IPS DF 4.7 (cell line): ENCODE data around the gene TPCN2.

ENCODE experiments used
- DNase-seq: peaks from one replicate; pipeline ENCODE4 v3.0.0-alpha.2; 2013; ENCODE audit warnings: low spot score; ENCODE audit errors: extremely low read depth

Gene TPCN2

DNA sequence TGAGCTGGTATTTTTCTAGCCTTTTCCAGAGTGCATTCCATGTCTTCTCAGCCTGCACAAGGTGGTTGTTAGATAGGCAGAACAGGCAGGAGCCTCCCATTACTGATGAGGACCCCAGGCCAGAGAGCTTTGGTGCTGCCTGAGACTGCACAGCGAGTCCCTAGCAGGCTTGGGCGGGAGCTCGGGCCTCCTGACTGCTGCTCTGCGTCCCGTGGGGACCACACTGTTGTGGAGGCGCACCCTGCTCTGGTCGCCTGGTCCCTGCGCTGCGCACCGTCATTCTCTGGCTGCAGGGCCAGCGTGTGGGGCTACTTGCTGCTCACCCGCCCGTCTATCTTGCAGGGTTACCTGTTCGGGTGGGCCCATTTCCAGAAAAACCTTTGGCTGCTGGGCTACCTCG lies 8.5 kb downstream of the TPCN2 start:
- no peak for DNase-seq

- no peak for DNase-seq
Observed at GRCh38 chr11:69057801-69058200, 9.1 kb downstream of the TPCN2 start.

- no peak for DNase-seq
Observed at GRCh38 chr11:69058511-69059270, 10.0 kb downstream of the TPCN2 start.

DNA sequence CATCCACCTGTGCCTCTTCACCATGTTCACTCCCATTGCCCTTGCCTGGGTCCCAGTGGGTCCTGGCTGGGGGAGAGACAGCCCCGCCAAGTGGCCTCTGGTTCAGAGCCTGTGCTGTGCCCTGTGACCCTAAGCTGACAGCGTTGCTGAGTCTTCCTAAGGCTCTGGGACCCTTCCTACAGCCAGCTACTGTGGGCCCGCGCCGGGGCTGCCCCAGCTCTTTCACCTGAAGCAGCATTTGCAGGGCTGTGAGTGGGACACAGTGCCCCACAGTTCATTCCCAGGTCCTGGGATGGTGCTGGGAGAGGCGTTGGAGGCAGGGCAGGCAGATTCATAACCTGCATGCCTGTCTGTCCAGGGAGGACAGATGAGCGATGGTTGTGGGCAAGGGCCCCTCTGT lies 10.7 kb downstream of the TPCN2 start:
- DNase-seq, result no peak

DNA sequence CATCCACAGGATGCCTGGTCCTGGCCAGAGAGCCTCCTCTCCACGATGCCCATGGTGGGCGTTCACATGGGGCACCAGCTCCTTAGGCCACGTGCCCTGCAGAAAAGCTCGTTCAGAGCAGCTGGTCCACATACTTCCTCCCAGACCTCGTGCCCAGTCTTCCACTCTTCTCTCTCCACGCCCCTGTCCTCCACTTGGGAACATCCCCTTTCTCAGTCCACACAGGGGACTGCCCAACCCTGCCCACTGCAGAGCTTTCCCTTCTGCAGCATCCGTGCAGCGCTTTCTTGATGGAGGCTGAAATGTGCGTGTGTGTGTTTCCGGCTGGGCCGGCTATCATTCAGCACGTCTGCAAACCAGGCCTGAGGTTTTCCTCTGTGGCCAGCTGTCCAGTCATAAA lies 11.3 kb downstream of the TPCN2 start:
- DNase-seq, result no peak

DNA sequence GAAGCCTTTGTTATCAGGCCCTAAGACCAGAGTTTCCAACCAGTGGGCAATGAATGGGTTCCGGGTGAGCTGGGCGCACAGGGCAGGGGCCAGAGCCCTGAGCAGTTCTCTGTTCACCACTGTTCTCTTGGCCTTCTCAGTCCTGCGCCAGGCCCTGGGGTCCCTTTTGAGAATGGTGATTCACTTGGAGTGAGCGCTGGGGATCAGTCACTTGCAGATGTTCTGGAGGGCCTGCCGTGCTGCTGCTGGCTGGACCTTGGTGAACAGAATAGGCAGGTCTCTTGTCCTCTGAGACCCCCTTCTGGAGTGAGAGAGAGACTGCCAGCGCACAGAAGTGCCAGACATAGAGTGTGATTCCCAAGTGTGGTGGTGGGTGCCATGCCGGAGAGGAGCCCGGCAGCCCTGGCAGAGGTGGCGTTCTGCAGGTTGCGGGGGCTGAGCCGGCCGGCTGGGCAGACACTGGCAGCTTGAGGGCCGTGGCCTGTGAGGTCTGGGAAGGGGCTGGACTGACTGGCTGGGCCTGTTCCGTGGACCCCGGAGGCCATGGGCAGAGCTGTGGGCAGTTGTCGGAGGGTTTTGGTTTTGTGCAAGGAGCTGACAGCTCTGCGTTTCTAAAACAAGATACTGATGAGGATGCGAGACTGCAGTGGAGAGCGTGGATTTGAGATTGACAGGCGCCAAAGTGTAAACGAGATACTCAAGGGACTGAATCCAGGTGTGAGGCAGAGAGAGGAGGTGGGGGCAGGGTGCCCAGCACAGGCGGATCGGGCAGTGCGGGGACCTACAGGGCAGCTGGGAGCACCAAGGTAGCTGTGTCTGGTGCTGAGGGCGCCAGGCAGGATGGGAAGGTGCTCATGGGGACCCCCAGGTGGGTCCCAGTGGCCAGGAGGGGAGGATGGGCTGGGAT lies 12.3 kb downstream of the TPCN2 start:
- no peak for DNase-seq

DNA sequence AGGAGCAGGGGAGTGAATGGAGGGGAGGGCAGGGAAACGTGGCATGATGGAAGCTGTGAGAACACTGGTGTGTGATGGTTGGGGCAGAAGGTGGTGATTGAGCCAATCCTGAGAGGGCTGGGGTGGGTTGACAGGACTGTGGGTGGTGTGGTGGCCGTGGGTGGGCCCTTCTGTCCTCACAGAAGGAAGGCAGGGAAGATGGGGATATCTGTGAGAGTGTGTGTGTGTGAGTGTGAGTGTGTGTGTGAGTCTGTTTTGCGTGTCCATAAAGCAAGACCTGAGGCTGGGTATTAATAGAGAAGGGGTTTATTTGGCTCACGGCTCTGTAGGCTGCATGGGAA lies 13.0 kb downstream of the TPCN2 start:
- no peak for DNase-seq

DNA sequence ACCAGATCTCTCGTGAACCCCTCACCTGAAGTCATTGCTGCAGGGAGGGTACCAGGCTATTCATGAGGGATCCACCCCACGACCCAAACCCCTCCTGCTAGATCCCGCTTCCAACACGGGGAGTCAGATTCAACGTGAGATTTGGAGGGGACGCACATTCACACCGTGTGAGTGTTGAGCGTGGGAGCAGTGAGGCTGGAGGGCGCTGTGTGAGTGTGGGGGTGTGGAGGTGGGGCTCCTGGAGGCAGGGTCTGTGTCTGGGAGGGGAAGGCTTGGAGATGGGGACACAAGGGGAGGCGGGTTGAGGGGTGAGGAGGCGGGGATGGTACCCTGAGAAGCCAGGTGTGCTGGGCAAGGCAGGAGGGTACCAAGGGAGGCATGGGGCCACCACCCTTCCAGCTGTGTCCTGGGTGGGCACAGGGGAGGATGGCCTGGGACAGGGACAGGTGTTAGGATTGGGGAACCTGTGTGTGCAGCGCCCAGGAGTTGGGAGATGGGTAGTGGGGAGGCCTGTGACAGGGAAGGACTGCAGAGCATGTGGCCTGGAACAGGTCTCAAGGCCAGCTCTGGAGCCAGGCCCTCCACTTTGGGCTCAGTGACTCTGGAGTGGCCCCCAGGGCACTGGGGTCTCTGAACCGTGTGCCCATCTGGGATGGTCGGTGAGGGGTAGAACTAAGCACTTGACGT lies 13.6 kb downstream of the TPCN2 start:
- no peak for DNase-seq

DNA sequence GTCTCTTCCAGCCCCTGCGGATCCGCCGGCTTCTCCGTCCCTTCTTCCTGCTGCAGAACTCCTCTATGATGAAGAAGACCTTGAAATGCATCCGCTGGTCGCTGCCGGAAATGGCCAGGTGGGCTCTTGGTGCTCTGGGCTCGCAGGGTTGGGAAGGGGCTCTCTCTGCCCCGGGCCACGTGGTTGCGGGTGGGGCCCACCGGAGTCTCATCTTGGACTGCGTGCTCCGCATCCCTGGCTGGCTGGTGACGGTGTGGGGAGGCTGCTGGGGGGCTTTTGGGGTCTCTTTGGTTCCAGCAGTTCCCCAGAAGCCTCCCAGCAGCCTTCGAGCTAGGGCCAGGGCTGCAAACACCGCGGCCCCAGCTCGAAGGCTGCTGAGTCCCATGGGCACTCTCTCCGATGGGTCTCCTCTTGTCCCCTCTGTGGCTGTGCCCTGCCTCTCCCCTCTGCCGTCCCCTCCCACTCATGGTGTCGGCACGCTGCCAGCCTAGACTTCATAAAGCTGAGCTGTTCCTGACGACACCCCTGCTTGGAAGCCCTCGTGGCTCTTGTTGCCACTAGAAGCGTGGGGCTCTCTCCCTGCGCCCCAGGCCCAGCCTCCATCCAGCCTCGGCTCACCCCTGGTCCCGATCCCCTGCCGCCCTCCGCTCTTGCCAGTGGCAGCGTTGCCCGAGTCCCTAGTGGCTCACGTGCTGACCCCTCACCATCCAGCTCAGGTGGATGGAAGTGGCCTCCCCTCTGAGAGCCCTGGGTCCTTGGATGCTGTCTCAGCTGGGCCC lies 14.3 kb downstream of the TPCN2 start:
- no peak for DNase-seq

GRCh38 chr11:69063652-69064260 lies 15.0 kb downstream of the TPCN2 start:
- DNase-seq, result no peak

- DNase-seq, result no peak
Observed at GRCh38 chr11:69064394-69064957, 15.7 kb downstream of the TPCN2 start.

GRCh38 chr11:69065147-69065710 lies 16.5 kb downstream of the TPCN2 start:
- DNase-seq, result no peak

- no peak for DNase-seq
Observed at GRCh38 chr11:69066122-69067112, 17.7 kb downstream of the TPCN2 start.

DNA sequence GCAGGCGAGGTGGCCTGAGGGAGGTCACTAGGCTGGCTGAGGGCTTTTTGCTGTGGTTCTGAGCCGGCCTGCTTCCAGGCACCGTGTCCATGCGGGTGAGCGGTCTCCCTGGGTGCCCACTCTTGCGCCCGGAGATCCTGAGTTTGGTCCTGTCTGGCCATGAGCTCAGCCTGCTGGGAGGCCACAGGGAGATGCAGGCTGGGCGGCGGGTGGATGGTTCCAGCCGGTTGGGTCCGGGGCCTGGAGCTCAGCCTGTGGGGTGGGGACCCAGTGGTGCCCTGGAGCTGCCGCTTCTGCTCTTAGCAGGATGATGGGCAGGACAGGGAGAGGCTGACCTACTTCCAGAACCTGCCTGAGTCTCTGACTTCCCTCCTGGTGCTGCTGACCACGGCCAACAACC lies 18.5 kb downstream of the TPCN2 start:
- DNase-seq, result no peak

DNA sequence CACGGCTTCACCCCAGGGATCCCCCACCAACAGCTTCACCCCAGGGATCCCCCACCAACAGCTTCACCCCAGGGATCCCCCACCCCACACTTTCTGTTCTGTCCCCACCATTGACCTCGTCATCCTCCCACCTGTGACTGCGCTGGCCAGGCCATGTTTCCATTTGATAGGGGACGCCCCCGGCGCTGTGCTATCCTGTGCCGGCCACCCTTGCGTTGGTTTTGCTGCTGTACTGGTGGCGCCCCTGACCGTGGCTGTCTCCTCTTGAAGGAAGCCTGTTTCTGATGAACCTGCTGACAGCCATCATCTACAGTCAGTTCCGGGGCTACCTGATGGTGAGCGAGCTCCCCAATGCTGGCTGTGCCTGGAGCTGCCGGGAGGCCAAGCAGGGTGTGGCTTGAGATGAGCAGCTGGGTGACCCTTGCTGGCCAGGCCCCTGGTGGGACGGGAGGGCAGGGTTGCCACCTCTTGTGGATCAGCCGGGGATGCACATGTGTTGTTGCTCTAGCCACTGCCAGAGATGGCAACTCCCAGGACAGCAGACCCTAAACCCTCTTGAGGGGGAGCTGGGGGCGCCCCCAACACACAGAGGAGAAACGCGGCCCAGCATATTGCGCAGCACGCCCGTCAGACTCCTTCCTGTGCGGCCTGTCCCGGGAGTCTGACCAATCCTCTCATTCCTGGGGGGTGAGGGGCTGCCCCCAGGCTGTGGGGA lies 22.5 kb downstream of the TPCN2 start:
- DNase-seq, result no peak

DNA sequence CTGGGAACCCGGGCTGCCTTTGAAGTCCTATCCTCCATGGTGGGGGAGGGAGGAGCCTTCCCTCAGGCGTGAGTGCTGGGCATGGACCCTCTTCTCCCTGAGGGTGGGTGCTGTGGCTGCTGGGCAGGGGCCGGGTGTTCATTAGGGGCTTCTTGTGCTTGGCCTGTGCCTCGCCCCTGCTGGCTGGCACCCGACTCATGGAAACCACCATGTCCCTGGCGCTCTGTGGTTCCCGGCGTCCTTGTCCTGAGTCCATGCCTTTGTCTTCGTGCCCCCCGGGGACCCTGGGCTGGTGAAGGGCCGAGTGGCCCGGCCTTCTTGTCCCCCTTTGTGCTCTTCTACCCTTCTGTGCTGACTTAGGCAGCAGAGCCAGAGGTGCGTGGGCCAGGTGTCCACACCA lies 23.2 kb downstream of the TPCN2 start:
- DNase-seq, result no peak

- no peak for DNase-seq
Observed at GRCh38 chr11:69073469-69073868, 24.7 kb downstream of the TPCN2 start.

GRCh38 chr11:69074375-69075140 lies 25.8 kb downstream of the TPCN2 start:
- DNase-seq, result no peak
